ENCODE results near the gene STON1.
"Not testable (repeated sequence)": the region's sequence is repeated elsewhere in the genome, so short reads cannot be mapped to it uniquely, and the experiment has no call there.

STON1 gene

GRCh38 chr2:48592067-48592466, 62.1 kb downstream of the STON1 start:
- Histone ChIP-seq H3K27ac (ENCODE audit: low read depth, low read length) (no peak overlapping the region), H3K27me3 (ENCODE audit: low read length) (no peaks in the 10 kb centered on the region), H3K4me2 (ENCODE audit: low read depth, low read length, poor library complexity, severe bottlenecking) (no peak overlapping the region), H3K79me2 (ENCODE audit: insufficient read depth, low read length) (no peaks in the 10 kb centered on the region), H3K9me3 (ENCODE audit: insufficient read depth, low read length) (no peaks in the 10 kb centered on the region), H4K20me1 (ENCODE audit: low read depth, low read length) (no peaks in the 10 kb centered on the region), H3K36me3 (ENCODE audit: low read length) (no peaks in the 10 kb centered on the region), H3K9ac (ENCODE audit: low read length) (no peak overlapping the region), H3K9me2 (replicated peaks; ENCODE audit: insufficient read depth, low read length) (no peaks in the 10 kb centered on the region), H3K4me3 (ENCODE audit: insufficient read depth, low read length, poor library complexity, severe bottlenecking) (no peak overlapping the region), H3F3A (ENCODE audit: insufficient read depth) (no peaks in the 10 kb centered on the region), H2AFZ (ENCODE audit: low read depth, low read length, severe bottlenecking) (no peak overlapping the region)
- TF ChIP-seq CTCF (IDR thresholded peaks at IDR 0.05; ENCODE audit: insufficient read depth, low read length, poor library complexity, severe bottlenecking) (no peak), EZH2phosphoT487 (conservative IDR thresholded peaks at IDR 0.05; ENCODE audit: low read length) (no peak)

GRCh38 chr2:48596751-48597150, 66.8 kb downstream of the STON1 start:
- H3K9me2 ChIP-seq (replicated peaks; ENCODE audit: insufficient read depth, low read length); H3K4me3 ChIP-seq (ENCODE audit: insufficient read depth, low read length, poor library complexity, severe bottlenecking); H3K79me2 ChIP-seq (ENCODE audit: insufficient read depth, low read length); H3K27me3 ChIP-seq (ENCODE audit: low read length); H3K4me2 ChIP-seq (ENCODE audit: low read depth, low read length, poor library complexity, severe bottlenecking); H3K36me3 ChIP-seq (ENCODE audit: low read length); H3K27ac ChIP-seq (ENCODE audit: low read depth, low read length); H4K20me1 ChIP-seq (ENCODE audit: low read depth, low read length); H3F3A ChIP-seq (ENCODE audit: insufficient read depth); H3K9me3 ChIP-seq (ENCODE audit: insufficient read depth, low read length); H3K9ac ChIP-seq (ENCODE audit: low read length); H2AFZ ChIP-seq (ENCODE audit: low read depth, low read length, severe bottlenecking): not testable (repeated sequence)

DNA sequence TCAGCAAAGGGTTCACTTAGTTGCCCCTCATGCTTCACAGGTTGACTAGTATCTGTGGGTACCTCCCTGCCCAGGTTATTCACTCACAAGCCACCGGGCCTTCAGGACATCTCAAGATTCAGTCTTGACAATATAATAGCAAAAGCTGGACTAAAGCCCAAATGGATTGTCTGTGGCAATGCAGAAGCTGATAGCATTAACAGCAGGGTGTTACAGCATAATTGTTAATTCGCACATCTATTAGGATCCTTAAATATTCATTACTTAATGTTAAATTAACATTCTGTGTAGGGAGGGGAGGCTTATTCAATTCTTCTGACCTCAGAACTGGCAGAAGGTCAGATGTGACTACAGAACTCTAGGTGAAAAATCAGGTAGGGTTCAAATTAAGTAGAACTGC, 67.5 kb downstream of the STON1 start:
- Histone ChIP-seq H3K4me2 (ENCODE audit: low read depth, low read length, poor library complexity, severe bottlenecking) (no peak overlapping the region), H2AFZ (ENCODE audit: low read depth, low read length, severe bottlenecking) (no peak overlapping the region), H3K79me2 (ENCODE audit: insufficient read depth, low read length) (no peaks in the 10 kb centered on the region), H3F3A (ENCODE audit: insufficient read depth) (no peaks in the 10 kb centered on the region), H3K27ac (ENCODE audit: low read depth, low read length) (no peak overlapping the region), H4K20me1 (ENCODE audit: low read depth, low read length) (no peaks in the 10 kb centered on the region), H3K4me3 (ENCODE audit: insufficient read depth, low read length, poor library complexity, severe bottlenecking) (no peak overlapping the region), H3K9me3 (ENCODE audit: insufficient read depth, low read length) (no peaks in the 10 kb centered on the region), H3K9me2 (replicated peaks; ENCODE audit: insufficient read depth, low read length) (no peaks in the 10 kb centered on the region), H3K36me3 (ENCODE audit: low read length) (no peaks in the 10 kb centered on the region), H3K27me3 (ENCODE audit: low read length) (no peaks in the 10 kb centered on the region), H3K9ac (ENCODE audit: low read length) (no peak overlapping the region)
- TF ChIP-seq EZH2phosphoT487 (conservative IDR thresholded peaks at IDR 0.05; ENCODE audit: low read length) (no peak), CTCF (IDR thresholded peaks at IDR 0.05; ENCODE audit: insufficient read depth, low read length, poor library complexity, severe bottlenecking) (no peak)

GRCh38 chr2:48600204-48600813, 70.4 kb downstream of the STON1 start:
- H3K27ac ChIP-seq (ENCODE audit: low read depth, low read length) = no peak overlapping the region
- H3K27me3 ChIP-seq (ENCODE audit: low read length) = no peaks in the 10 kb centered on the region
- H3F3A ChIP-seq (ENCODE audit: insufficient read depth) = no peaks in the 10 kb centered on the region
- H3K36me3 ChIP-seq (ENCODE audit: low read length) = no peaks in the 10 kb centered on the region
- no peaks in the 10 kb centered on the region for H3K9me3 ChIP-seq (ENCODE audit: insufficient read depth, low read length)
- H3K4me2 ChIP-seq (ENCODE audit: low read depth, low read length, poor library complexity, severe bottlenecking) = no peak overlapping the region
- no peak overlapping the region for H2AFZ ChIP-seq (ENCODE audit: low read depth, low read length, severe bottlenecking)
- H3K4me3 ChIP-seq (ENCODE audit: insufficient read depth, low read length, poor library complexity, severe bottlenecking) = no peak overlapping the region
- H3K79me2 ChIP-seq (ENCODE audit: insufficient read depth, low read length) = no peaks in the 10 kb centered on the region
- no peak overlapping the region for H3K9ac ChIP-seq (ENCODE audit: low read length)
- H3K9me2 ChIP-seq (replicated peaks; ENCODE audit: insufficient read depth, low read length) = no peaks in the 10 kb centered on the region
- TF ChIP-seq CTCF (IDR thresholded peaks at IDR 0.05; ENCODE audit: insufficient read depth, low read length, poor library complexity, severe bottlenecking) (peak; percentile 64), EZH2phosphoT487 (conservative IDR thresholded peaks at IDR 0.05; ENCODE audit: low read length) (no peak)
- H4K20me1 ChIP-seq (ENCODE audit: low read depth, low read length) = no peaks in the 10 kb centered on the region
